HG02588 (cell line): ENCODE data around the gene PAX2.

ENCODE experiments used
- ATAC-seq: cut with Tn5 transposase; IDR thresholded peaks from one replicate; pipeline ENCODE4 v1.9.1; 2021; ENCODE audit warnings: mild to moderate bottlenecking, moderate library complexity; ENCODE audit not compliant: unreplicated experiment

PAX2 gene

GRCh38 chr10:100782461-100783244 is 37.3 kb downstream of the PAX2 start:
- no peak for ATAC-seq

DNA sequence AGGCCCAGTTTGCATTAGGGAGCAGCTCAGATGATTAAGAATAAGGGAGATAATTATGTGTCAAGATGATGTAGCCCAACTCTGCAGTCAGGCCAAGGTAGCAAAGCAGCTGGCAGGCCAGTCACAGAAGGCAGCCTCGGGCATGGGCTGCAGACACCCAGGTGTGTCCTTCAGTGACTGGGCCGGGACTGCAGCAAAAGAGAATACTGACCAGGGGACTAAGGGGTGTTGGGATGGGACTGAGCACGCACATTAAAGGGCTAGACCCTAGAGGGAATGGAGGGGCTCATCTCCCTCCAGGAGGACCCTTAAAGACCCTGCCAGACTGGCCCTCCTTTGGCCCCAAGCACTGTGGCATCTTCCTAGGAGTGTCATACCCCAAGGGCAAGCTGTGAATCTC is 38.7 kb downstream of the PAX2 start:
- no peak for ATAC-seq

GRCh38 chr10:100786591-100786990 is 41.2 kb downstream of the PAX2 start:
- ATAC-seq, result no peak

GRCh38 chr10:100788002-100788903 is 42.9 kb downstream of the PAX2 start:
- no peak for ATAC-seq

- no peak for ATAC-seq
These were observed 45.4 kb downstream of the PAX2 start for GRCh38 chr10:100790761-100791208.

- ATAC-seq, result no peak
These were observed 46.1 kb downstream of the PAX2 start for GRCh38 chr10:100791369-100792058.

GRCh38 chr10:100792574-100792973 is 47.2 kb downstream of the PAX2 start:
- no peak for ATAC-seq

GRCh38 chr10:100793055-100793454 is 47.7 kb downstream of the PAX2 start:
- no peak for ATAC-seq

GRCh38 chr10:100799881-100800280 is 54.5 kb downstream of the PAX2 start:
- ATAC-seq, result no peak

GRCh38 chr10:100800931-100801330 is 55.5 kb downstream of the PAX2 start:
- ATAC-seq, result no peak

GRCh38 chr10:100802196-100802595 is 56.8 kb downstream of the PAX2 start:
- no peak for ATAC-seq

- ATAC-seq, result no peak
These were observed 57.2 kb downstream of the PAX2 start for GRCh38 chr10:100802607-100803006.

DNA sequence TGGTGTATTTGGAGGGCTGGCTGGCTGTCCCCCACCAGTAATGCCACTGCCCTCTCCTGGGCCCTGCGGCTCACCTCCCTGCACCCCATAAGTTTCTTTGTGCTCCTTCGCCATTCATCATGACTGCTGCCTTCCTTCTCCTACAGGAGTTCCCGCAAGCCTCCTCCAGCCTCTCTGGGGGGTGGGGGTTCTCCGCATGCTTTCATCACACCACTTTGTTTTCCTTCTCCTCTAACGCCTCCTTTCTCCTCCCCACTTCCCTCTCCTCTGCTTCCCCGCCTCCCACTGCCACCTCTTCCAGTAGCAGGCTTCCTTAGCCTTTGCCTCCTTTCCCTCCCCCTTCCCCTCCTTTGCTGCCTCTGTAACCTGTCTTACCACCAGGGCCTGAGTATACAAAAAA is 58.1 kb downstream of the PAX2 start:
- ATAC-seq, result no peak

- ATAC-seq, result no peak
These were observed 58.5 kb downstream of the PAX2 start for GRCh38 chr10:100803908-100804307.

DNA sequence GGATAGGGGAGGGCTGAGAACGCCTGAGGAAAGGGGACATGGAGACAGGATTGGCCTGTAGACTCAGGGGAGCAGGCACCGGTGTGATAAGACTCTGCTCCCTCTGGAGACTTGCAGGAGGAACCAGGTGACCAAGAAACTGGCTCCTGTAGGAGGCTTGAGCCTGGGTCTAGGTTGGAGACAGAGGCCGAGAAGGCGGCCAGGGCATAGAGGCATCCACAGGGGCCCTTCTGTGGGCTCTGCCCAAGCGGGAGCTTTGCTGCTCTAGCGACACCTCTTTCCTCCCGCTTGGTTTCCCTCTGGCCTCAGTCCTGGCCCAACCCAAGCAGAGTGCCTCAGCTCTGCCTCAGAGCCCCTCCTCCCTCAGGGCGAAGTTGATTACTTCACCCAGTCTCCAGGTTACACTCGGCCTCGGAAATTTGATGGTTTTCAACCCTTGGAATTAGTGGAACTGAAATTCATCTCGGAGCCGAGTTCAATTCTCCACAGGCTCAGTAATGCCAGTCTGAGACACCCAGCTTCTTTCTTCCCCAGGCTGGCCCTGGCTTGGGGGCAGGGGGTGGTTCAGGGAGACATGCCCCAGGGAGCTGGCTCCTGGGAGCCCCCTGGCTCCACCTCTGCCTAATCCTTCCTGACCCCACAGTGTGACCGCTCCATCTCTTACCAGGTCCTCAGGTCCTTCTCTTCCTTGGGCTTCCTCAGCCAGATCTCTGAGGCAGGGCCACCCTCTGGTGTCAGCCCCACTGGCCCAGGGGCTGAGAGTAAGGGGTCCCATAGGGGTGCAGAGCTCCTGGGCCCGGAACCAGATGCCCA is 60.4 kb downstream of the PAX2 start:
- no peak for ATAC-seq

DNA sequence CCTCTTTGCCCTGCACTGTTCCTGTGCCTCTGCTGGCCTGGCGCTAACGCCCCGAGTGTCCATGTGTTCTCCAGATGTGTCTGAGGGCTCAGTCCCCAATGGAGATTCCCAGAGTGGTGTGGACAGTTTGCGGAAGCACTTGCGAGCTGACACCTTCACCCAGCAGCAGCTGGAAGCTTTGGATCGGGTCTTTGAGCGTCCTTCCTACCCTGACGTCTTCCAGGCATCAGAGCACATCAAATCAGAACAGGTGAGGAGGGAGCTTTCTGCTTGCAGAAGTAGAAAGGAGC is 60.9 kb downstream of the PAX2 start:
- ATAC-seq, result no peak

GRCh38 chr10:100807241-100807951 is 62.0 kb downstream of the PAX2 start:
- ATAC-seq, result no peak

GRCh38 chr10:100808876-100809275 is 63.5 kb downstream of the PAX2 start:
- no peak for ATAC-seq

DNA sequence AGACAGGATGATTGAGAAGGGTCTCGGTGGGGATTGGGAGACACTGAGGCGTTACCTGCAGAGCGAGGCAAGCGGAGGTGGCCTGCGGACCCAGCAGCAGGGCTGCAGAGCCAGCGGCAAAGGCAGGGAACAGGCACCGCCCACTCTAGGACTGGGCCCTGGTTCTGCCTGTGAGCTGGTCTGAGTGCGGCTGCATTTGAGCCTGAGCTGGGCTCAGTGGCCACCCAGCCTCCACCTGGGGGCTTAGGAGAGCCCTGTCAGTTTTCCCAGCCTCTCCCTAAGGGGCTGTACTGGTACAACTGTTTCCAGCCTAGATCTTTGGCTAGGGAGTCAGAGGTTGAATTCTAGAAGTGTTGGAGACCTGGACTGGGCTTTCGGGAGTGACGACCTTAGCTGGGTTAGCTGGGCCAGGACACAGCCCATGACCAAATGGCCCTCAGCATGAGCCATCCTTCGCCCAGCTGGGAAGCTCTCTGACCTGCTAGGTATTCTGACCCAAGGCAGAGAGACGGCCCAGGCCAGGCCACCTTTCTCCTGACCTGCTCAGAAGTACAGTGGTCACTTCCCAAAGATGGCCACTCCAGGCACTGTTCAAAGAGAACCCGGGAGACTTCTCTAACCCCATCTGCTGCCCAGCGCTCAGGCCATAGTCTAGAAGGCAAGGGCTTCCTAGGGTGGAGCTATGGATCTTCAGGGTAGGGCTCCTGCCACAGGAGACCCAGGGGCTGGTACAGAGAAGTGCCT is 64.9 kb downstream of the PAX2 start:
- no peak for ATAC-seq

DNA sequence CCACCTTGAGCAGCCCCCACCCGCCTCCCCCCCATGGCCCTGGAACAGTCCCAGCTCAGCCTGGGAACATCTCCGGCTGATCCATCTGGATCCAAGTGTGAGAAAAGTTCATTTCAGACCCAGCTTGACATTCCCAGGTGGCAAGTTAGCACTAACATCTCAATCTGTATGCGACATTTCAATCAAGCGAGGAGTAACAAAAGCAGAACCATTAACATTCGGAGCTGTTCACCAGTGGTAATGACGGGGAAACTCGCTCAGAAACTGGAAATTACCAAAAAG is 65.4 kb downstream of the PAX2 start:
- no peak for ATAC-seq
